ENCODE measurements around the gene WBP4. TPM values are rescaled to one million over a fixed set of nuclear protein-coding genes. Genes with fewer than 3 reads are reported as not detected.

Gene WBP4, protein sequence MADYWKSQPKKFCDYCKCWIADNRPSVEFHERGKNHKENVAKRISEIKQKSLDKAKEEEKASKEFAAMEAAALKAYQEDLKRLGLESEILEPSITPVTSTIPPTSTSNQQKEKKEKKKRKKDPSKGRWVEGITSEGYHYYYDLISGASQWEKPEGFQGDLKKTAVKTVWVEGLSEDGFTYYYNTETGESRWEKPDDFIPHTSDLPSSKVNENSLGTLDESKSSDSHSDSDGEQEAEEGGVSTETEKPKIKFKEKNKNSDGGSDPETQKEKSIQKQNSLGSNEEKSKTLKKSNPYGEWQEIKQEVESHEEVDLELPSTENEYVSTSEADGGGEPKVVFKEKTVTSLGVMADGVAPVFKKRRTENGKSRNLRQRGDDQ
- total RNA-seq: 3.7 and 4.5 TPM in 2 replicates

DNA sequence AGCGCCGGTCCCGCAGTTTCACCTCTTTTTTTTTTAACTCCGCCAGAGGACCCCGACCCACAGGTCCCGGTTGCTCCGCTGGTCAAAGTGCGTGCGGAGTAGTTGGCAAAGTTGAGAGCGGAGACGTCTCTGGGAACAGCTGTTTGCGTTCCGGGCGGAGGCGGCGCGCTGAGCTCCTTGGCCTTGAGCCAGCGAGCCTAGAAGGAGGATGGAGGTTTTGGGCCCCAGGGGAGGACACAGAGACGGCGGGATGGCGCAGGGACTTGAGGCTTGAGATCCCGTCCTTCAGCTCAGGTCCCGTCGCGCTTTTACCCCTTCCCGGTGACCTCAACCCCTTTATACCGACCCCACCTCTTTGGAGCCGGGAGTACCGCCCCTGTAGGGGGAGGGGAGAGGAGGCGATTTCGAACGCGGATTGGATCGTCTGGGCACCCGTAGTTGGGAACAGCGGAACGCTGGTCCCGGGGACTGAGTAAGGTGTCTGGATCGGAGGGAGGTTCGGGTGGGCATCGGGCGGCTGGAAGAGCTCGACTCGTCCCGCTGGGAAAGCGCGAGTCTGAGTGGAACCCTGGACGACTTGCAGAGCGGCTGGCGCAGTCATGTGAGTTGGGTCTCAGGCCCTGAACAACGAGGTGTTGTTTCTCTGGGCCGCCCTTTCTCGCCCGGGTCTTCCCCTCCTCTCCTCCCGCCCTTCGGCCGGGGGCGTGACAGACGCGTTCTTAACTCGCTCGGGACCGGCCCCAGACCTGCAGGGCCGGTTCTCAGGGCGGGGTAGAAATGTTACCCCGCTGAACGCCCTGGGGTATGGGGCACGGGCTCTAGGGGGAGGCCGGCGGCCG is at the start of gene WBP4:
TSS of gene WBP4 (plus strand) at position 435 of the 839 bp plus-strand sequence. CDS start at position 600, 165 bp downstream.

DNA sequence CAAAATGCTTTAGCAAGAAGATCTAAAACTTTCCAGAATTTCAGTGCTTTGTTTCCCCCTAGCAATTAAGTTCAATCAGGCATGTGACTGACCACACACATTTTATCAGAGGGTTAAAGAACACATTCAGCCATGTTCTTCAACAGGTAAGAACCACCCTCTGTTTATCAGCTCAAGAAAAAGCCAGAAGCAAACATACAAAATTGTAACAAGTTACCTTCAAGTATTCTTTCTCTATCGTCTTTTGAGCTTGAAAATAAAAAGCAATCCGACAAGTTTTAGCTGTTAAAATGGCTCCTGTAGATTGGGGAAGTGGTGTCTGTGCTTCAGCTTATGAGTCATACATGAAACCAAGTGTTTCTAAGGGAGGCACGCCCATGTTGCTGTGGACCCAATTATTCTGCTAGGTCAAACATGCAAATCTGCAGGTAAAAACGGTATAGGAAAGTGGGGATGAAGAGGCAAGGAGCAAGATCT is 42.3 kb upstream of the WBP4 start, which contains the start of gene ELF1:
TSS of gene ELF1 (minus strand) at position 306 of the 477 bp plus-strand sequence. CDS start 37,262 bp downstream, outside the sequence.

DNA sequence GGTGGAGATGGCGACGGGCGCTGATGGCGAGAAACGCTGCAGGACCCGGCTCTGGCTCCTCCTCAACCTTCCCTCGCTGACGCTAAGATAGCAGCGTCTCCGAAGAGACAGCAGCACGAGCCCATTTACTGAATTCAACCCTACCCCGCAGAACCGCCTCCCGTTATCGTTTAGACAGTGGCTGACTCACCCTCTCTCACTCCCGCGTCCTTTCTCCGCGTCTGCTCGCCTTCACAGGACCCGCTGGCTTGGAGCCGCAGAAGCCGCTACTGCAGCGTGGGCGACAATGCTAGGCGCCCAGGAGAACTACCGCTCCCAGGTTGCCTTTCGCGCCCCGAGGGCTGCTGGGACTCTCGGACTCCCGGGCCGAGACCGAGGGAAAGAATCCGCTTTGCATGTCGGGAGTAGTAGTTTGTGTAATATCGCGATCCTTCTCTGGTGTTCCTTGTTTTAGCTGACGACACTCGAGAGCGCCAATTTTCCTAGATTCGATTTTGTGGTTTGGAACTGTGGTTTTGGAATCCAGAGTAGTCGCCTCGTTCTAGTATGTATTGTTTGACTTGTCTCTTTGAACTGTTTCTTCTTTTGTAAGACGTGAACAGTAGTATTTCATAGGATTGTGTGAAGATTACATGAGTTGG is 71.3 kb downstream of the WBP4 start, which contains the start of gene KBTBD6:
TSS of gene KBTBD6 (minus strand) at position 291 of the 641 bp plus-strand sequence. CDS start 291 bp downstream, outside the sequence.

Small RNA genes lying within 50 kb of the gene (small RNA-seq; reads per million reads assigned to genes)
- gene MIR3168 (not detected), gene RN7SL597P (not detected)

Other genes starting within 250 kb of the WBP4 start
- gene ELF1, start 42.2 kb upstream of the WBP4 start, total RNA-seq: 38.6 and 40.1 TPM in 2 replicates
- gene KBTBD6, start 71.3 kb downstream of the WBP4 start, total RNA-seq: 11.0 and 13.9 TPM in 2 replicates
- 2.6 and 3.9 TPM in 2 replicates for gene KBTBD7, start 133.1 kb downstream of the WBP4 start, total RNA-seq
- gene MTRF1, start 202.1 kb downstream of the WBP4 start, total RNA-seq: 7.7 and 12.1 TPM in 2 replicates
- gene NAA16, start 249.8 kb downstream of the WBP4 start, total RNA-seq: 6.2 and 10.9 TPM in 2 replicates